MCF 10A (cell line): ENCODE data around the gene TMEM151B. TPM values are rescaled to one million over a fixed set of nuclear protein-coding genes. Genes with fewer than 3 reads are reported as not detected.

ENCODE experiments used
- BruUV-seq: library from RNA; stranded (reverse); fragments of 400-500 nt; replicated peaks from 2 replicates; lab custom pipeline; 2021; lab: Mats Ljungman, UMichigan
- CTCF ChIA-PET: fragments of 300-600 bp; sonication (Branson Sonifier 250); formaldehyde crosslinking; extraction: SDS; loops from one replicate; lab custom pipeline; 2021; ENCODE audit warnings: antibody characterized with exemption, inconsistent platforms; lab: Yijun Ruan, JAX
- POLR2A ChIA-PET: fragments of 300-600, 350-650 bp; sonication (Branson Sonifier 250); formaldehyde crosslinking; extraction: SDS; loops from one replicate; lab custom pipeline; 2020; ENCODE audit warnings: antibody characterized with exemption, inconsistent platforms; lab: Yijun Ruan, JAX
- DNase-seq: peaks from one replicate; pipeline ENCODE4 v3.0.0-alpha.2; 2018; ENCODE audit not compliant: unreplicated experiment
- H3K27ac Mint-ChIP-seq: one replicate; pipeline ENCODE4 v1.8.0; 2022; ENCODE audit warnings: mild to moderate bottlenecking, low read depth, mixed read lengths; ENCODE audit not compliant: unreplicated experiment
- H3K27me3 Mint-ChIP-seq: one replicate; pipeline ENCODE4 v1.8.0; 2022; ENCODE audit warnings: mixed read lengths; ENCODE audit not compliant: insufficient read depth, unreplicated experiment
- H3K36me3 Mint-ChIP-seq: one replicate; pipeline ENCODE4 v1.8.0; 2022; ENCODE audit warnings: mild to moderate bottlenecking, moderate library complexity, mixed read lengths; ENCODE audit not compliant: insufficient read depth, unreplicated experiment
- H3K4me1 Mint-ChIP-seq: one replicate; pipeline ENCODE4 v1.8.0; 2022; ENCODE audit warnings: mixed read lengths; ENCODE audit not compliant: insufficient read depth, unreplicated experiment
- H3K4me3 Mint-ChIP-seq: one replicate; pipeline ENCODE4 v1.8.0; 2022; ENCODE audit warnings: mild to moderate bottlenecking, moderate library complexity, mixed read lengths; ENCODE audit not compliant: unreplicated experiment
- H3K9me3 Mint-ChIP-seq: one replicate; pipeline ENCODE4 v1.8.0; 2022; ENCODE audit warnings: mixed read lengths; ENCODE audit not compliant: unreplicated experiment
- CTCF ChIP-seq: fragments of 200-600 bp; IDR thresholded peaks from one replicate; pipeline ENCODE4 v1.8.0; 2022; ENCODE audit warnings: antibody characterized with exemption, mild to moderate bottlenecking; ENCODE audit not compliant: unreplicated experiment
- intact Hi-C: fragments of 100-400 bp; cut with micrococcal nuclease; formaldehyde crosslinking; loops from 2 replicates; pipeline ENCODE4 v1.14.1; 2022
- total RNA-seq: library from RNA; stranded (reverse); gene quantifications from 2 replicates; pipeline ENCODE4 v1.2.3, GENCODE V29; 2022

Gene TMEM151B
- total RNA-seq, 1 experiment from 2014 or later, result not detected

GRCh38 chr6:44333273-44333919 lies 63.1 kb downstream of the TMEM151B start:
- Mint-ChIP-seq H3K27me3 (peaks cover 31% of the 10 kb centered on the region), H3K4me3 (no peak overlapping the region), H3K9me3 (no peaks in the 10 kb centered on the region), H3K27ac (no peak overlapping the region), H3K4me1 (no peaks in the 10 kb centered on the region), H3K36me3 (no peaks in the 10 kb centered on the region)
- intact Hi-C loops, result no loop called here
- TF ChIP-seq CTCF, result no peak
- no TSS peak for BruUV-seq
- CTCF ChIA-PET, result interaction anchor here (0.5 to 9.8 kb wide), 7 partner anchors 13 to 161 kb away, joined by 3 to 214 read pairs (median 3); partner anchors contain the start of genes AARS2, NFKBIE and TMEM151B
- DNase-seq, result no peak
- POLR2A ChIA-PET, result interaction anchor here (0.7 to 0.8 kb wide), 2 partner anchors 53 to 54 kb away, joined by 3 to 4 read pairs; partner anchors contain the start of gene CDC5L

GRCh38 chr6:44333942-44334341 lies 63.7 kb downstream of the TMEM151B start:
- POLR2A ChIA-PET, result no interaction called here
- TF ChIP-seq CTCF, result no peak
- H3K36me3 Mint-ChIP-seq, result no peaks in the 10 kb centered on the region

GRCh38 chr6:44335631-44336030 lies 65.4 kb downstream of the TMEM151B start:
- ChIA-PET POLR2A (interaction anchor here (0.7 kb wide), 1 partner anchor 88 kb away, joined by 3 read pairs; no protein-coding TSS in a partner anchor), CTCF (interaction anchor here (0.7 to 9.8 kb wide), 7 partner anchors 10 to 102 kb away, joined by 3 to 214 read pairs (median 3); partner anchors contain the start of genes AARS2, NFKBIE and TMEM151B)
- no peak for DNase-seq
- BruUV-seq, result no TSS peak
- H3K9me3 Mint-ChIP-seq, result no peaks in the 10 kb centered on the region
- no peaks in the 10 kb centered on the region for H3K36me3 Mint-ChIP-seq
- intact Hi-C loops, result no loop called here
- TF ChIP-seq CTCF, result no peak
- H3K27ac Mint-ChIP-seq, result no peak overlapping the region
- H3K4me3 Mint-ChIP-seq, result no peak overlapping the region
- peaks cover 25% of the 10 kb centered on the region for H3K27me3 Mint-ChIP-seq
- H3K4me1 Mint-ChIP-seq, result no peaks in the 10 kb centered on the region

More at GRCh38 chr6:44333942-44334341, 63.7 kb downstream of the TMEM151B start:
- H3K9me3 Mint-ChIP-seq, result no peaks in the 10 kb centered on the region
- BruUV-seq, result no TSS peak
- H3K4me3 Mint-ChIP-seq, result no peak overlapping the region
- intact Hi-C loops, result no loop called here
- peaks cover 31% of the 10 kb centered on the region for H3K27me3 Mint-ChIP-seq
- CTCF ChIA-PET, result interaction anchor here (0.5 to 9.8 kb wide), 5 partner anchors 21 to 161 kb away, joined by 3 to 214 read pairs (median 7); partner anchors contain the start of genes AARS2, NFKBIE and TMEM151B
- no peaks in the 10 kb centered on the region for H3K4me1 Mint-ChIP-seq
- no peak overlapping the region for H3K27ac Mint-ChIP-seq
- DNase-seq, result peak; percentile 19
